ENCODE results near the gene ROS1. TPM values are rescaled to one million over a fixed set of nuclear protein-coding genes. Genes with fewer than 3 reads are reported as not detected.

The ROS1 gene
- total and polyA plus RNA-seq, 10 of the 15 experiments (the other 5 are each of a cell fraction or from before 2014, with no cell fraction given), result under 0.01 to 0.07 (median 0.03) TPM; not detected in 5

DNA sequence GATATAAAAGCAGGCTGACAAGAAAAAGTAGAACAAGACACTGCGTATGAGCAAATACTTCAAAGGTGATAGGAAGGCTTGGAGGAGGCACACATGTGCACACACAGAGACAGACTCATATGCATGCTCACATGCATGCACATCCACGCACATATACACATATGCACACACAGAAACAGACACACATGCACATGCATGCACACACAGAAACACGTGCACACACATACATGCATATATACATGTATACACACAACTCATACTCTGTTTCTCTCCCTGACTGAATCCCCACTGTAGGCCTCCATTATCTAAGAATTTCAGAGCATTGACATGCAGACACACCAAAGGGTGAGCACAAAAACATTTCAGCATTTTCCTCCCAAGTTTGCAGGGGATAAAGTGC lies 116.7 kb downstream of the ROS1 start (continued):
- TF ChIP-seq, protein P1, sequence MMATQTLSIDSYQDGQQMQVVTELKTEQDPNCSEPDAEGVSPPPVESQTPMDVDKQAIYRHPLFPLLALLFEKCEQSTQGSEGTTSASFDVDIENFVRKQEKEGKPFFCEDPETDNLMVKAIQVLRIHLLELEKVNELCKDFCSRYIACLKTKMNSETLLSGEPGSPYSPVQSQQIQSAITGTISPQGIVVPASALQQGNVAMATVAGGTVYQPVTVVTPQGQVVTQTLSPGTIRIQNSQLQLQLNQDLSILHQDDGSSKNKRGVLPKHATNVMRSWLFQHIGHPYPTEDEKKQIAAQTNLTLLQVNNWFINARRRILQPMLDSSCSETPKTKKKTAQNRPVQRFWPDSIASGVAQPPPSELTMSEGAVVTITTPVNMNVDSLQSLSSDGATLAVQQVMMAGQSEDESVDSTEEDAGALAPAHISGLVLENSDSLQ (IDR thresholded peaks at IDR 0.05), result no peak
- TF ChIP-seq, protein P2, sequence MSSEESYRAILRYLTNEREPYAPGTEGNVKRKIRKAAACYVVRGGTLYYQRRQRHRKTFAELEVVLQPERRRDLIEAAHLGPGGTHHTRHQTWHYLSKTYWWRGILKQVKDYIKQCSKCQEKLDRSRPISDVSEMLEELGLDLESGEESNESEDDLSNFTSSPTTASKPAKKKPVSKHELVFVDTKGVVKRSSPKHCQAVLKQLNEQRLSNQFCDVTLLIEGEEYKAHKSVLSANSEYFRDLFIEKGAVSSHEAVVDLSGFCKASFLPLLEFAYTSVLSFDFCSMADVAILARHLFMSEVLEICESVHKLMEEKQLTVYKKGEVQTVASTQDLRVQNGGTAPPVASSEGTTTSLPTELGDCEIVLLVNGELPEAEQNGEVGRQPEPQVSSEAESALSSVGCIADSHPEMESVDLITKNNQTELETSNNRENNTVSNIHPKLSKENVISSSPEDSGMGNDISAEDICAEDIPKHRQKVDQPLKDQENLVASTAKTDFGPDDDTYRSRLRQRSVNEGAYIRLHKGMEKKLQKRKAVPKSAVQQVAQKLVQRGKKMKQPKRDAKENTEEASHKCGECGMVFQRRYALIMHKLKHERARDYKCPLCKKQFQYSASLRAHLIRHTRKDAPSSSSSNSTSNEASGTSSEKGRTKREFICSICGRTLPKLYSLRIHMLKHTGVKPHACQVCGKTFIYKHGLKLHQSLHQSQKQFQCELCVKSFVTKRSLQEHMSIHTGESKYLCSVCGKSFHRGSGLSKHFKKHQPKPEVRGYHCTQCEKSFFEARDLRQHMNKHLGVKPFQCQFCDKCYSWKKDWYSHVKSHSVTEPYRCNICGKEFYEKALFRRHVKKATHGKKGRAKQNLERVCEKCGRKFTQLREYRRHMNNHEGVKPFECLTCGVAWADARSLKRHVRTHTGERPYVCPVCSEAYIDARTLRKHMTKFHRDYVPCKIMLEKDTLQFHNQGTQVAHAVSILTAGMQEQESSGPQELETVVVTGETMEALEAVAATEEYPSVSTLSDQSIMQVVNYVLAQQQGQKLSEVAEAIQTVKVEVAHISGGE (CRISPR knock-in tag; IDR thresholded peaks at IDR 0.05), result no peak
- TF ChIP-seq TARDBP (IDR thresholded peaks at IDR 0.05; ENCODE audit: borderline replicate concordance), result no peak

DNA sequence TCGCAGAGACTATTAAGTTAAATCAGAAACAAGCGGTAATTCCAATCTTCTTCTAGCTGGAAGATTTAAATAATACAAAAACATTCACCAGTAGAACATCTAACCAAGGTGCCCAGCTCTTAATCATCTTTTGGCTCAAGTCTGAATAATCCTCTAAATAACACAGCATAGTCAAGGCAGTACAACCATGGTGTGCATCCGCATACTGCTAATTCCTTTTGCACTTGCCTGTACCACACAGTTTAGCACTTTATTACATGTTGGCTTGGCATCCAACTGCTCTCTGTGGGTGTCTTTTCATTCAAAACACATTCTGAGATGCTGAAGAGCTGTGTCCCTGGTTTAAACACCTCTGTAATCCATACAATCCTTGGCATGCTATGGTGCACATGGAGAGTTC lies 118.1 kb downstream of the ROS1 start:
- SMC1A ChIA-PET (ENCODE audit: uncharacterized antibody, unreplicated experiment), result no interaction called here
- TF ChIP-seq HCFC1 (IDR thresholded peaks at IDR 0.05; ENCODE audit: low read length) (no peak), ZNF207 (IDR thresholded peaks at IDR 0.05; ENCODE audit: borderline replicate concordance) (no peak), ZNF24 (IDR thresholded peaks at IDR 0.05) (no peak), ETV6 (conservative IDR thresholded peaks at IDR 0.05 in 1 of 2, IDR thresholded peaks at IDR 0.05 in 1 of 2; ENCODE audit: borderline replicate concordance in 1 of 2, low read depth in 1 of 2) (no peak), YY1 (IDR thresholded peaks at IDR 0.05; ENCODE audit: low read depth, low read length) (no peak), HDGF (IDR thresholded peaks at IDR 0.05) (no peak), EP300 (IDR thresholded peaks at IDR 0.05; ENCODE audit: borderline replicate concordance in 1 of 2, control insufficient read depth in 1 of 2, low read depth in 2 of 2, low read length in 2 of 2) (no peak), BHLHE40 (IDR thresholded peaks at IDR 0.05; ENCODE audit: borderline replicate concordance in 1 of 2, low read depth in 2 of 2, low read length in 1 of 2) (no peak), TCF12 (IDR thresholded peaks at IDR 0.05; ENCODE audit: low read depth, low read length) (no peak)
- TF ChIP-seq, protein P3, sequence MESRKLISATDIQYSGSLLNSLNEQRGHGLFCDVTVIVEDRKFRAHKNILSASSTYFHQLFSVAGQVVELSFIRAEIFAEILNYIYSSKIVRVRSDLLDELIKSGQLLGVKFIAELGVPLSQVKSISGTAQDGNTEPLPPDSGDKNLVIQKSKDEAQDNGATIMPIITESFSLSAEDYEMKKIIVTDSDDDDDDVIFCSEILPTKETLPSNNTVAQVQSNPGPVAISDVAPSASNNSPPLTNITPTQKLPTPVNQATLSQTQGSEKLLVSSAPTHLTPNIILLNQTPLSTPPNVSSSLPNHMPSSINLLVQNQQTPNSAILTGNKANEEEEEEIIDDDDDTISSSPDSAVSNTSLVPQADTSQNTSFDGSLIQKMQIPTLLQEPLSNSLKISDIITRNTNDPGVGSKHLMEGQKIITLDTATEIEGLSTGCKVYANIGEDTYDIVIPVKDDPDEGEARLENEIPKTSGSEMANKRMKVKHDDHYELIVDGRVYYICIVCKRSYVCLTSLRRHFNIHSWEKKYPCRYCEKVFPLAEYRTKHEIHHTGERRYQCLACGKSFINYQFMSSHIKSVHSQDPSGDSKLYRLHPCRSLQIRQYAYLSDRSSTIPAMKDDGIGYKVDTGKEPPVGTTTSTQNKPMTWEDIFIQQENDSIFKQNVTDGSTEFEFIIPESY (IDR thresholded peaks at IDR 0.05), result no peak
- TF ChIP-seq, protein P4, sequence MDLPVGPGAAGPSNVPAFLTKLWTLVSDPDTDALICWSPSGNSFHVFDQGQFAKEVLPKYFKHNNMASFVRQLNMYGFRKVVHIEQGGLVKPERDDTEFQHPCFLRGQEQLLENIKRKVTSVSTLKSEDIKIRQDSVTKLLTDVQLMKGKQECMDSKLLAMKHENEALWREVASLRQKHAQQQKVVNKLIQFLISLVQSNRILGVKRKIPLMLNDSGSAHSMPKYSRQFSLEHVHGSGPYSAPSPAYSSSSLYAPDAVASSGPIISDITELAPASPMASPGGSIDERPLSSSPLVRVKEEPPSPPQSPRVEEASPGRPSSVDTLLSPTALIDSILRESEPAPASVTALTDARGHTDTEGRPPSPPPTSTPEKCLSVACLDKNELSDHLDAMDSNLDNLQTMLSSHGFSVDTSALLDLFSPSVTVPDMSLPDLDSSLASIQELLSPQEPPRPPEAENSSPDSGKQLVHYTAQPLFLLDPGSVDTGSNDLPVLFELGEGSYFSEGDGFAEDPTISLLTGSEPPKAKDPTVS (IDR thresholded peaks at IDR 0.05; ENCODE audit: low read depth, low read length), result no peak

More for the DNA sequence above, 118.1 kb downstream of the ROS1 start:
- ChIA-PET POLR2A (no interaction called here), CTCF (no interaction called here), RAD21 (ENCODE audit: unreplicated experiment) (no interaction called here)
- H3K4me3 ChIP-seq, result no peak overlapping the region
- H3K9me3 ChIP-seq (replicated peaks; ENCODE audit: control insufficient read depth, insufficient read depth, low read length), result no peaks in the 10 kb centered on the region
- BruUV-seq (replicated peaks), result no TSS peak
- H4K20me1 ChIP-seq (ENCODE audit: control insufficient read depth, insufficient read depth), result no peaks in the 10 kb centered on the region; the same call in 1 of the 2 replicates
- H3K4me2 ChIP-seq (ENCODE audit: control insufficient read depth, insufficient read depth), result no peak overlapping the region
- ATAC-seq (no peak), FAIRE-seq (no peak), DNase-seq (ENCODE audit: low read depth, low spot score) (no peak)
- in situ Hi-C loops (cut with MboI) (no loop called here), intact Hi-C loops (cut with micrococcal nuclease; ENCODE audit: unreplicated experiment) (no loop called here)
- no peaks in the 10 kb centered on the region for H3K27me3 ChIP-seq (replicated peaks in 1 of 2; ENCODE audit: control insufficient read depth in 2 of 2, insufficient read depth in 2 of 2, low read length in 1 of 2)
- no peak overlapping the region for H3K9ac ChIP-seq (ENCODE audit: control insufficient read depth, insufficient read depth, low read length)
- no peaks in the 10 kb centered on the region for H3K36me3 ChIP-seq (ENCODE audit: control insufficient read depth in 2 of 2, insufficient read depth in 2 of 2, low read length in 1 of 2)
- no peak overlapping the region for H3K27ac ChIP-seq (ENCODE audit: control insufficient read depth, insufficient read depth)
- no peaks in the 10 kb centered on the region for H3K4me1 ChIP-seq (ENCODE audit: control insufficient read depth, insufficient read depth, low read length)
- no peak overlapping the region for H2AFZ ChIP-seq (ENCODE audit: control insufficient read depth, low read depth, low read length)
- WGBS (ENCODE audit: insufficient coverage, insufficient replicate concordance, low lambda C conversion rate, missing lambda C conversion rate), result 79% methylated on average over 3 of the region's 3 CpGs
- no peaks in the 10 kb centered on the region for H3K79me2 ChIP-seq (ENCODE audit: control insufficient read depth, insufficient read depth, low read length)

Data from GM12878 (cell line).